ENCODE measurements around the gene EXOSC7.

EXOSC7 gene

GRCh38 chr3:45021524-45022297 lies 45.7 kb downstream of the EXOSC7 start:
- DNase-seq (ENCODE audit: extremely low read depth in 1 of 2, low read depth in 1 of 2): no peak

- DNase-seq (ENCODE audit: extremely low read depth in 1 of 2, low read depth in 1 of 2): no peak
Measured at GRCh38 chr3:45023675-45024074, 47.6 kb downstream of the EXOSC7 start.

GRCh38 chr3:45024542-45025255 lies 48.7 kb downstream of the EXOSC7 start:
- DNase-seq (ENCODE audit: extremely low read depth in 1 of 2, low read depth in 1 of 2): no peak

GRCh38 chr3:45026038-45026437 lies 50.0 kb downstream of the EXOSC7 start, which contains the start of gene CLEC3B:
Gene CLEC3B, plus strand, starts transcription at chr3:45026303. Its CDS starts 60 bp downstream, at chr3:45026363.
- DNase-seq (ENCODE audit: extremely low read depth in 1 of 2, low read depth in 1 of 2): no peak

GRCh38 chr3:45026957-45027356 lies 50.9 kb downstream of the EXOSC7 start:
- DNase-seq (ENCODE audit: extremely low read depth in 1 of 2, low read depth in 1 of 2): no peak

- no peak for DNase-seq (ENCODE audit: extremely low read depth in 1 of 2, low read depth in 1 of 2)
Measured at GRCh38 chr3:45027441-45027840, 51.4 kb downstream of the EXOSC7 start.

- no peak for DNase-seq (ENCODE audit: extremely low read depth in 1 of 2, low read depth in 1 of 2)
Measured at GRCh38 chr3:45029216-45029615, 53.2 kb downstream of the EXOSC7 start.

GRCh38 chr3:45029661-45030060 lies 53.6 kb downstream of the EXOSC7 start:
- DNase-seq (ENCODE audit: extremely low read depth in 1 of 2, low read depth in 1 of 2): no peak

- DNase-seq (ENCODE audit: extremely low read depth in 1 of 2, low read depth in 1 of 2): no peak
Measured at GRCh38 chr3:45031531-45031930, 55.5 kb downstream of the EXOSC7 start.

GRCh38 chr3:45032113-45032512 lies 56.1 kb downstream of the EXOSC7 start:
- DNase-seq (ENCODE audit: extremely low read depth in 1 of 2, low read depth in 1 of 2): no peak

- no peak for DNase-seq (ENCODE audit: extremely low read depth in 1 of 2, low read depth in 1 of 2)
Measured at GRCh38 chr3:45033791-45034190, 57.7 kb downstream of the EXOSC7 start.

GRCh38 chr3:45034612-45035252 lies 58.7 kb downstream of the EXOSC7 start:
- peak in 1 of 2 donors; percentile 29 for DNase-seq (ENCODE audit: extremely low read depth in 1 of 2, low read depth in 1 of 2)

GRCh38 chr3:45035441-45036301 lies 59.6 kb downstream of the EXOSC7 start:
- no peak for DNase-seq (ENCODE audit: extremely low read depth in 1 of 2, low read depth in 1 of 2)

GRCh38 chr3:45037720-45038455 lies 61.8 kb downstream of the EXOSC7 start:
- DNase-seq (ENCODE audit: extremely low read depth in 1 of 2, low read depth in 1 of 2): peak; percentile 72 to 83

- DNase-seq (ENCODE audit: extremely low read depth in 1 of 2, low read depth in 1 of 2): no peak
Measured at GRCh38 chr3:45041666-45042065, 65.6 kb downstream of the EXOSC7 start.

- no peak for DNase-seq (ENCODE audit: extremely low read depth in 1 of 2, low read depth in 1 of 2)
Measured at GRCh38 chr3:45042162-45042561, 66.1 kb downstream of the EXOSC7 start.

- DNase-seq (ENCODE audit: extremely low read depth in 1 of 2, low read depth in 1 of 2): no peak
Measured at GRCh38 chr3:45043728-45044299, 67.8 kb downstream of the EXOSC7 start.

- no peak for DNase-seq (ENCODE audit: extremely low read depth in 1 of 2, low read depth in 1 of 2)
Measured at GRCh38 chr3:45048244-45048643, 72.2 kb downstream of the EXOSC7 start.

GRCh38 chr3:45049807-45050206 lies 73.8 kb downstream of the EXOSC7 start:
- no peak for DNase-seq (ENCODE audit: extremely low read depth in 1 of 2, low read depth in 1 of 2)

- no peak for DNase-seq (ENCODE audit: extremely low read depth in 1 of 2, low read depth in 1 of 2)
Measured at GRCh38 chr3:45051685-45052084, 75.6 kb downstream of the EXOSC7 start.
